ENCODE data around the gene TAC4.

Gene TAC4

DNA sequence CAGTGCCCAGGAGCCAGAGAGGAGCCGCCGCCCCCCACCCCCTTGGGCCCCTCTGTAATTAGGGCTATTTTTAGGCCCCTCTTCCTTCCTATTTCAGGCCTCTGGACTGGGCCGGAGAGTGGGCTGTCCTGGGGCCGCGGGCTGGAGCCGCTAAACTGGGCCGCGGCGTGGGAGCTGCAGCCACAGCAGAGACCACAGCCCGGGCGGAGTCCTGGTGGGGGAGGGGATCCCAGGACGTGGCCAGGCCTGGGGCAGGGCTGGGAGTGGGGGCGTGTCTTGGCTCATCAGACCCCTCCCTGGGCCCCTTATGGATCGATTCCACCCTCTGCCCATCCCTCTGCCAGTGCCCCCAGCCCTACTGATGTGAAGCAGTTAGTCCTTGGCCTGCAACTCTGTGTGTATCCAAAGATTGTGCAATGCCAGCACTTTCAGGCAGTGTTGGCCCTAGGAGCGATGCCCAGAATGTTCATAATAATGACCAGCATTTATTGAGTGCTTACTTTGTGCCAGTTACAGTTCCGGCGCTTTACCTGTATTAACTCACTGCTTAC, 15.0 kb upstream of the TAC4 start:
- H3K36me3 Mint-ChIP-seq (ENCODE audit: low read depth) = no peaks in the 10 kb centered on the region
- no peaks in the 10 kb centered on the region for H3K9me3 Mint-ChIP-seq
- TF ChIP-seq, protein P1, sequence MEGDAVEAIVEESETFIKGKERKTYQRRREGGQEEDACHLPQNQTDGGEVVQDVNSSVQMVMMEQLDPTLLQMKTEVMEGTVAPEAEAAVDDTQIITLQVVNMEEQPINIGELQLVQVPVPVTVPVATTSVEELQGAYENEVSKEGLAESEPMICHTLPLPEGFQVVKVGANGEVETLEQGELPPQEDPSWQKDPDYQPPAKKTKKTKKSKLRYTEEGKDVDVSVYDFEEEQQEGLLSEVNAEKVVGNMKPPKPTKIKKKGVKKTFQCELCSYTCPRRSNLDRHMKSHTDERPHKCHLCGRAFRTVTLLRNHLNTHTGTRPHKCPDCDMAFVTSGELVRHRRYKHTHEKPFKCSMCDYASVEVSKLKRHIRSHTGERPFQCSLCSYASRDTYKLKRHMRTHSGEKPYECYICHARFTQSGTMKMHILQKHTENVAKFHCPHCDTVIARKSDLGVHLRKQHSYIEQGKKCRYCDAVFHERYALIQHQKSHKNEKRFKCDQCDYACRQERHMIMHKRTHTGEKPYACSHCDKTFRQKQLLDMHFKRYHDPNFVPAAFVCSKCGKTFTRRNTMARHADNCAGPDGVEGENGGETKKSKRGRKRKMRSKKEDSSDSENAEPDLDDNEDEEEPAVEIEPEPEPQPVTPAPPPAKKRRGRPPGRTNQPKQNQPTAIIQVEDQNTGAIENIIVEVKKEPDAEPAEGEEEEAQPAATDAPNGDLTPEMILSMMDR (IDR thresholded peaks at IDR 0.05; ENCODE audit: unreplicated experiment in 3 of 3) = no peak
- H3K4me1 Mint-ChIP-seq = peaks cover 6% of the 10 kb centered on the region
- peaks cover 12% of the 10 kb centered on the region for H3K27me3 Mint-ChIP-seq (ENCODE audit: low read depth)
- H3K4me3 Mint-ChIP-seq = no peak overlapping the region
- no peak overlapping the region for H3K27ac Mint-ChIP-seq

DNA sequence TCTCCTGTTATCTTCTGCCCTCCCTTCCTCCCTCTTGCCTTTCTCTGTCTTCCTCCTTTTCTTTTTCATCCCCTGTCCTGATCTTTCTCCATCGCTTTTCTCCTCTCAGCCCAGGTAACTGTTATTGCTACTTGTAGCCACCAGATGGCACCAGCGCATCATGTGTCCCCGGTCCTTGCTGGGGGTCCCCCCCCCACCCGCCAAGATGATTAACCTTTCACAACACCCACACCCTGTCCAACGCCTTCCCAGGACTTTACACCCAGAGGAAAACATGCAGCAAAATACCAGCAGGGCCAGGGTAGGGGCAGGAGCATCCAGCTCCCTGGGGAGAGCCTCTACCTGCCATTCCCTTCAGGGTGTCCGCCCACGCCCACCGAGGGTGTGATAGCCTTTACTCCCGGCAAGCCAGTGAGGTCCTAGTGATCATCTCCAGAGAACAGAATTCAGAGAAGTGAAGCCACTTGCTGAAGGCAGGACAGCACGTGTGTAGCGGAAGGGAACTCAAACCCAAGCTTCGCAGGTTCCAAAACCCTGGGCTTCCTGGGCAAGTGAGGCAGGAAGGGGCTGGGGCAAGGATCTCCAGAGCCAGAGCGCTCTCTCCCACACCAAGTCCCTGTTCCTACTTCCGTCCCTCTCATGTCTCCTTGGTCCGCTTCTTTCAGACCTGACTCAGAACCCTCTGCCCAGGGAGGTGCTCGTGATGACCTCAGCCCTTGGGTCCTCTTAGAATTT, 13.4 kb upstream of the TAC4 start:
- no peak overlapping the region for H3K4me3 Mint-ChIP-seq

DNA sequence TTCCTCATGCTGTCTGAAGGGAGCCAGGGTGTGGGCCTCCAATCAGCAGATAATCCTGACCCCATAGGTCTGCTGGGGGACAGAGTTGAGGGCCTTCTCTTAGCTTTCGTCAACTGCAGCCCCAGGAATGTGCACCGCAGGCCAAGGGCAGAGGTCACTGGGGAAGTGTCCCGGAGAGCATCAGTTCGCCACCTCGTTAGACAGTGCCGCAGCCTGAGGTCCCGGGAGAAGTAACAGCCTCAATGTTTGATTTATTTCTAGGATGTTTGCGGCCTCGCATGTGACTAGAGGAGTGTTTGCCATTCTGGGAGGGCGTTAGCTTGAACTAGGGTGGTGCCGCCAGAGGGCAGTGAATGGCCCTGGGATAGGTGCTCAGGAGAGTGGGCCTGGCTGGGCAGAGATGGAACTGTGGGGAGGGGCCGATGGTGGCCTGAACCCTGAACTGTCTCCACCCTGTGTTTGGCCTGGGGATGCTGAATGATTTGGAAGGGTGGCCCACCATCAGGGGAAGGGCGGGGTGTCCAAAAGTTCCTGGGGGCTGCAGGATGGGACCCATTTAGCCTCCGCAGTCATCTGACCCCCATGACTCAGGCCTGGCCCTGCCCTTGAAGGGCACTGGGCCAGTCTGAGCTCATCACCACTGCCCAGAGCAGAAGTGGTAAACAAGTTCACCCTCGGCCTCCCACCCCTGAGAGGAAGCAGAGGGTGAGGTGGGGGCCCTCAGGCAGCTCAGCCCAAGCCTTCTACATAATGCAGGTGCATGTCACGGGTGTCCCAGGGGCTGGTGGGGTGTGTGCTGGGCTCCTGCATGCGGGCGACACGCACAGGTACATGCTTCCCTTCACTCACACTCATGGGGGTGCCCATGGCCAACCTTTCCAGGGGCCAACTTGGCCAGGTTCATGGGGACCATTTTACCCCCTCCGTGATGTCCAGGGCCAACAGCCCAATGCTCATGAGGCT, 12.4 kb upstream of the TAC4 start:
- H3K27ac Mint-ChIP-seq = no peak overlapping the region
- H3K4me3 Mint-ChIP-seq = no peak overlapping the region
- no peaks in the 10 kb centered on the region for H3K9me3 Mint-ChIP-seq
- no peaks in the 10 kb centered on the region for H3K36me3 Mint-ChIP-seq (ENCODE audit: low read depth)
- H3K27me3 Mint-ChIP-seq (ENCODE audit: low read depth) = peaks cover 24% of the 10 kb centered on the region
- H3K4me1 Mint-ChIP-seq = no peaks in the 10 kb centered on the region
- TF ChIP-seq, protein P1 (IDR thresholded peaks at IDR 0.05; ENCODE audit: unreplicated experiment in 3 of 3) = no peak

More for the DNA sequence above, 13.4 kb upstream of the TAC4 start:
- H3K9me3 Mint-ChIP-seq = no peaks in the 10 kb centered on the region
- no peak overlapping the region for H3K27ac Mint-ChIP-seq
- TF ChIP-seq, protein P1 (IDR thresholded peaks at IDR 0.05; ENCODE audit: unreplicated experiment in 3 of 3) = peak; percentile 91 to 95 (median 95)
- peaks cover 18% of the 10 kb centered on the region for H3K27me3 Mint-ChIP-seq (ENCODE audit: low read depth)
- peaks cover 6% of the 10 kb centered on the region for H3K4me1 Mint-ChIP-seq
- no peaks in the 10 kb centered on the region for H3K36me3 Mint-ChIP-seq (ENCODE audit: low read depth)

DNA sequence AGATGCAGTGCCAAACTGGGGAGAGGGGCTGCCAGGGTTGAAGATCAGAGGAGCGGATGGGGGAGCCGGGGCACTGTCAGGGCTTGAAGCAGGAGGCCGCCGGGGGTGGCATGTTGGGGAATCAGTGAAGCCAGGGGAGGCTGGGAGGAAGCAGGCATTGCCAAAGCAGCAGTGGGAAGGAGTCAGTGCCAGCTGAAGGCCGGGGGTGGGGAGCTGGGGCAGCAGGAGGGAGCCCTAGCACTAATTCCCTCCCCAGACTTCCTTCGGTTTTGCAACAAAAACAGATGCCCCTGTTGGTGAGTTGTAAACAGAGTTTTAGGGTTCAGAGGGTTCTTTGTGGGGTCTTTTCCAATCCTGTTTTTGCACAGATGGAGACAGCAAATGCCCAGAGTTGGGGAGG, 10.9 kb upstream of the TAC4 start:
- H3K27me3 Mint-ChIP-seq (ENCODE audit: low read depth) = peaks cover 34% of the 10 kb centered on the region
- TF ChIP-seq, protein P1 (IDR thresholded peaks at IDR 0.05; ENCODE audit: unreplicated experiment in 3 of 3) = no peak
- no peaks in the 10 kb centered on the region for H3K9me3 Mint-ChIP-seq
- no peaks in the 10 kb centered on the region for H3K36me3 Mint-ChIP-seq (ENCODE audit: low read depth)
- no peak overlapping the region for H3K27ac Mint-ChIP-seq
- H3K4me1 Mint-ChIP-seq = no peaks in the 10 kb centered on the region
- no peak overlapping the region for H3K4me3 Mint-ChIP-seq

DNA sequence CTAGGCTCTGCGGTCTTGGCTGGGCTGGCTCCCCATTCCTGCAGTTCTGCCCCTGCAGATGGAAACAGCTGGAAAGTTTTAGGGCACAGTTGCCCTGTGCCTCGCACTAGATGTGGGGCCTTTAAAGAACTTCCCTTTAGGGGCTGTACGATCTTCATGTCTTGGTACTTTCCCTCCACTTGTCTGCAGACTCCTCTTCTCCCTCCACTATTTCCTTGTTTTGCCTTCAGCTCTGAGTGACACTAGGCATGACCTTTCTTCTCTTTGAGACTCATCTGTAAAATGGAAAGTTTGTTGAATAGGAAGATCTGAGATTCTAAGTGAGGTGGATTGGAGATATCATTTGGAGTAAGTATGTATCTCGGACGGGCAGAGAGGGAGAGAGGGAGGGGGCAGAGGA, 6.3 kb upstream of the TAC4 start:
- TF ChIP-seq, protein P1 (IDR thresholded peaks at IDR 0.05; ENCODE audit: unreplicated experiment in 3 of 3) = no peak
- Mint-ChIP-seq H3K9me3 (no peaks in the 10 kb centered on the region), H3K4me3 (no peak overlapping the region), H3K4me1 (peaks cover 4% of the 10 kb centered on the region), H3K36me3 (ENCODE audit: low read depth) (no peaks in the 10 kb centered on the region), H3K27ac (no peak overlapping the region), H3K27me3 (ENCODE audit: low read depth) (peaks cover 67% of the 10 kb centered on the region)
